Fibroblast of villous mesenchyme (primary cell): ENCODE results near the gene DEFB125. TPM values are rescaled to one million over a fixed set of nuclear protein-coding genes. Genes with fewer than 3 reads are reported as not detected.

Source experiments
- DNase-seq: peaks from one replicate; pipeline ENCODE4 v3.0.0-alpha.2; 2010; ENCODE audit warnings: low read depth
- H3K4me3 ChIP-seq: 2 replicates; pipeline ENCODE4 v1.5.1; 2011; ENCODE audit warnings: low read depth, mild to moderate bottlenecking, low read length
- CTCF ChIP-seq: IDR thresholded peaks from 2 replicates; pipeline ENCODE4 v1.5.1; 2012; ENCODE audit warnings: low read depth, mild to moderate bottlenecking, low read length; ENCODE audit not compliant: insufficient read depth
- total RNA-seq: library from RNA; depleted of rRNA; stranded (reverse); fragments of >200 nt; gene quantifications from 2 replicates; pipeline ENCODE4 v1.2.3, GENCODE V29; 2012

The DEFB125 gene
- total RNA-seq, 1 donor, result not detected

GRCh38 chr20:145877-146276 lies 58.4 kb downstream of the DEFB125 start:
- H3K4me3 ChIP-seq, result no peak overlapping the region
- no peak for TF ChIP-seq CTCF
- no peak for DNase-seq

Other genes with a start within 250 kb of the DEFB125 start
- not detected in 2 replicates for gene DEFB126, start 54.9 kb downstream of the DEFB125 start, total RNA-seq
- gene DEFB127, start 69.8 kb downstream of the DEFB125 start, total RNA-seq, result not detected in 2 replicates
- not detected in 2 replicates for gene DEFB128, start 102.0 kb downstream of the DEFB125 start, total RNA-seq
- not detected in 2 replicates for gene DEFB129, start 139.6 kb downstream of the DEFB125 start, total RNA-seq
- gene DEFB132, start 170.1 kb downstream of the DEFB125 start, total RNA-seq, result not detected in 2 replicates
- gene C20orf96, start 203.1 kb downstream of the DEFB125 start, total RNA-seq, result 1.3 and 1.9 TPM in 2 replicates
- 10.6 and 11.2 TPM in 2 replicates for gene ZCCHC3, start 209.9 kb downstream of the DEFB125 start, total RNA-seq
- 6.0 and 6.8 TPM in 2 replicates for gene SOX12, start 237.9 kb downstream of the DEFB125 start, total RNA-seq